Keratinocyte (primary cell): ENCODE measurements around the gene FAM20C. TPM values are rescaled to one million over a fixed set of nuclear protein-coding genes. Genes with fewer than 3 reads are reported as not detected.
A peak's percentile ranks its signal among the peaks of the same experiment; 100 is the strongest.

Source experiments
- DNase-seq: peaks from one replicate; pipeline ENCODE4 v3.0.0-alpha.2; 2011; ENCODE audit warnings: low read depth, missing footprints, low spot score
- FAIRE-seq: peaks from 2 replicates; lab custom pipeline; 2011; peaks lifted over from hg19 to GRCh38; lab: Jason Lieb, UNC
- H2AFZ ChIP-seq: 2 replicates; pipeline ENCODE4 v1.6.0; 2012; ENCODE audit warnings: low read length, control low read depth, inconsistent platforms; ENCODE audit not compliant: control insufficient read depth
- H3K27ac ChIP-seq: 2 replicates; pipeline ENCODE4 v1.5.1; 2011; ENCODE audit warnings: low read length; ENCODE audit not compliant: control insufficient read depth, insufficient read depth
- H3K27me3 ChIP-seq: 3 replicates; pipeline ENCODE4 v1.6.0; 2011; ENCODE audit warnings: low read length; ENCODE audit not compliant: control insufficient read depth, insufficient read depth; ENCODE audit errors: extremely low read depth
- H3K36me3 ChIP-seq, 2 experiments: 2 replicates in 1 of 2; 3 replicates in 1 of 2; pipeline ENCODE4 v1.5.1; 2011; ENCODE audit warnings: low read length in 2 of 2, mild to moderate bottlenecking in 1 of 2; ENCODE audit not compliant: control insufficient read depth in 2 of 2, insufficient read depth in 2 of 2; ENCODE audit errors: extremely low read depth in 1 of 2
- H3K4me1 ChIP-seq: 3 replicates; pipeline ENCODE4 v1.5.1; 2011; ENCODE audit warnings: low read length; ENCODE audit not compliant: control insufficient read depth, insufficient read depth; ENCODE audit errors: extremely low read depth
- H3K4me2 ChIP-seq: 3 replicates; pipeline ENCODE4 v1.6.0; 2011; ENCODE audit warnings: low read depth, low read length; ENCODE audit not compliant: control insufficient read depth, insufficient read depth; ENCODE audit errors: extremely low read depth
- H3K4me3 ChIP-seq, 3 experiments: fragments of 200-600 bp in 1 of 3; sonication (generic) in 1 of 3; 2 replicates in 2 of 3; 3 replicates in 1 of 3; pipeline ENCODE4 v1.5.1; 2011 to 2016; ENCODE audit warnings: low read length in 3 of 3, mild to moderate bottlenecking in 3 of 3, control low read depth in 2 of 3, inconsistent platforms in 1 of 3, low read depth in 1 of 3, mixed read lengths in 1 of 3, mixed run types in 1 of 3, moderate library complexity in 1 of 3; ENCODE audit not compliant: control insufficient read depth in 2 of 3, insufficient read depth in 2 of 3; ENCODE audit errors: extremely low read depth in 1 of 3
- H3K79me2 ChIP-seq: 2 replicates; pipeline ENCODE4 v1.6.0; 2012; ENCODE audit warnings: low read length; ENCODE audit not compliant: control insufficient read depth, insufficient read depth
- H3K9ac ChIP-seq: 3 replicates; pipeline ENCODE4 v1.6.0; 2011; ENCODE audit warnings: low read length; ENCODE audit not compliant: control insufficient read depth, insufficient read depth; ENCODE audit errors: extremely low read depth
- H3K9me1 ChIP-seq: 3 replicates; pipeline ENCODE4 v1.6.0; 2011; ENCODE audit warnings: low read length; ENCODE audit not compliant: control insufficient read depth, insufficient read depth; ENCODE audit errors: extremely low read depth
- H3K9me3 ChIP-seq: 2 replicates; pipeline ENCODE4 v1.5.1; 2012; ENCODE audit warnings: low read depth, low read length; ENCODE audit not compliant: control insufficient read depth
- H4K20me1 ChIP-seq: 3 replicates; pipeline ENCODE4 v1.6.0; 2011; ENCODE audit warnings: low read length; ENCODE audit not compliant: control insufficient read depth, insufficient read depth; ENCODE audit errors: extremely low read depth
- CTCF ChIP-seq, 3 experiments: IDR thresholded peaks in 1 of 3; conservative IDR thresholded peaks in 1 of 3; optimal IDR thresholded peaks in 1 of 3; 2 replicates in 2 of 3; 3 replicates in 1 of 3; pipeline versions ENCODE3 to v1.5.1; 2011; ENCODE audit warnings: low read length in 3 of 3, mild to moderate bottlenecking in 3 of 3, moderate library complexity in 2 of 3, control low read depth in 1 of 3, inconsistent platforms in 1 of 3; ENCODE audit not compliant: insufficient read depth in 2 of 3; ENCODE audit errors: extremely low read depth in 1 of 3
- EZH2 ChIP-seq: IDR thresholded peaks from one replicate; pipeline ENCODE4 v1.6.1; 2012; ENCODE audit warnings: inconsistent platforms, mild to moderate bottlenecking, low read length, moderate library complexity
- dilution Hi-C: fragments of 300-500 bp; cut with MboI; formaldehyde crosslinking; loops from one replicate; pipeline ENCODE4 v1.7.0; 2020; ENCODE audit warnings: low sequenced_read_pairs; ENCODE audit not compliant: extremely low pct_ligation_motif_present
- polyA plus RNA-seq, 5 experiments: library from polyadenylated mRNA; depleted of rRNA in 3 of 5; stranded (reverse) in 3 of 5; stranded (forward) in 1 of 5; unstranded in 1 of 5; fragments of >200 nt; gene quantifications; 1 replicate in 1 of 5; 2 replicates in 3 of 5; 3 replicates in 1 of 5; pipeline versions ENCODE4 v1.2.1 to v1.2.3, GENCODE V29; 2011 to 2012; ENCODE audit warnings: missing spikeins in 2 of 5, low read depth in 1 of 5, low replicate concordance in 1 of 5

FAM20C gene
- polyA plus RNA-seq, 1 donor (not counting 4 experiments of a cell fraction or from before 2014, with no cell fraction given), result 3.8 TPM

DNA sequence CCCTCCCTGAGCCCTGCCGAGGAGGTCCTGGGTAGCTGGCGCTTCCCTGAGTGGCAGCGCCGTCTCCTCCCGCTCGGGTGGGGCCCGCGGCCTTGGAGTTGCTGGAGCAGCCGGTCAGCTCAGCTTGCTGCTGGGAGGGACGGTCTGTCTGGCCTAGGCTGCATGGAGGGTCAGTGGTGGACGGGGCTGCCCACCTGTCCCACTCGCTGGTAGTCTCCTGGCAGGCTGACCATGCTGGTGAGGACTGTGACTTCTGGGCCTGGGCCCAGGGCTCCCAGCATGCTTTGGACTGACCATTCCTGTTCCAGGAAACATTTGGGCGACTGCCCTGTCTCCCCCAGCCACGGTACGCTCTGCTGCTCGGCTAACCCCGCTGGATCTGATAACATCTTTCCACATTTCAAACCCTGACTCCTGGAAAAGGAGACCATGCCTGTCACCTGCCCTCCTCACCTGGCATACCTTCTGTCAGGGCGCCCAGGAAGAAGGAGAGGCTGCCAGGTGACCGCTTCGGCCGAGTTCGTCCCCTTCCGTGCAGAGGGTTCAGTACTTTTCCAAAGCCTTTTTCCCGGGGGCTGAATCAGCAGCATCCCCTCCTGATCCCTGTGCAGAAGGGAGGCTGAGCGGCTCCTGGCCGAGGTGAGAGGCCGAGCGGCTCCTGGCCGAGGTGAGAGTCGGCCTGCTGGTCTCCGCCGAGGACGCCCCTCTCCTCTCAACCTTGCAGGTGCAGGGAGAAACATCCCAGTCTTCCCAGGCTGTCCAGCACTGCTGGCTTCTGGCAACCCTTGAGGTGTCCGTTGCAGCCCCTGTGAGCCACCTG is 43.4 kb downstream of the FAM20C start:
- FAIRE-seq (no peak), DNase-seq (no peak)
- Histone ChIP-seq H3K79me2 (peaks cover 3% of the 10 kb centered on the region), H3K4me3 (no peak overlapping the region), H3K9me1 (no peaks in the 10 kb centered on the region), H3K9ac (peak overlapping the region; percentile 54), H2AFZ (no peak overlapping the region), H3K4me2 (peak overlapping the region; percentile 80), H3K36me3 (no peaks in the 10 kb centered on the region), H3K4me1 (peaks cover 30% of the 10 kb centered on the region), H3K27me3 (no peaks in the 10 kb centered on the region), H3K9me3 (no peaks in the 10 kb centered on the region), H4K20me1 (no peaks in the 10 kb centered on the region), H3K27ac (no peak overlapping the region)
- no peak for TF ChIP-seq CTCF (optimal IDR thresholded peaks at IDR 0.05 in 1 of 3, IDR thresholded peaks at IDR 0.05 in 1 of 3, conservative IDR thresholded peaks at IDR 0.05 in 1 of 3; ENCODE audit: extremely low read depth in 1 of 3, insufficient read depth in 2 of 3, low read length in 3 of 3)
- TF ChIP-seq EZH2, result no peak
- dilution Hi-C loops, result no loop called here

GRCh38 chr7:236967-237366 is 44.6 kb downstream of the FAM20C start:
- no peaks in the 10 kb centered on the region for H3K9me3 ChIP-seq
- H2AFZ ChIP-seq, result no peak overlapping the region
- dilution Hi-C loops, result no loop called here
- no peak overlapping the region for H3K9ac ChIP-seq
- TF ChIP-seq CTCF (optimal IDR thresholded peaks at IDR 0.05 in 1 of 3, IDR thresholded peaks at IDR 0.05 in 1 of 3, conservative IDR thresholded peaks at IDR 0.05 in 1 of 3; ENCODE audit: extremely low read depth in 1 of 3, insufficient read depth in 2 of 3, low read length in 3 of 3) (no peak), EZH2 (no peak)
- no peaks in the 10 kb centered on the region for H3K9me1 ChIP-seq
- H3K27ac ChIP-seq, result no peak overlapping the region
- FAIRE-seq, result no peak
- no peak overlapping the region for H3K4me3 ChIP-seq
- H3K27me3 ChIP-seq, result no peaks in the 10 kb centered on the region
- no peak for DNase-seq
- peaks cover 5% of the 10 kb centered on the region for H3K79me2 ChIP-seq
- H3K36me3 ChIP-seq, result no peaks in the 10 kb centered on the region
- H3K4me1 ChIP-seq, result peaks cover 38% of the 10 kb centered on the region
- H3K4me2 ChIP-seq, result no peak overlapping the region
- H4K20me1 ChIP-seq, result no peaks in the 10 kb centered on the region
